Measurements from ENCODE around the gene FAM98B. TPM values are rescaled to one million over a fixed set of nuclear protein-coding genes. Genes with fewer than 3 reads are reported as not detected.

The FAM98B gene
- total and polyA plus RNA-seq, 10 of the 15 experiments (the other 5 are each of a cell fraction or from before 2014, with no cell fraction given) = 1.3 to 36.7 (median 10.9) TPM

DNA sequence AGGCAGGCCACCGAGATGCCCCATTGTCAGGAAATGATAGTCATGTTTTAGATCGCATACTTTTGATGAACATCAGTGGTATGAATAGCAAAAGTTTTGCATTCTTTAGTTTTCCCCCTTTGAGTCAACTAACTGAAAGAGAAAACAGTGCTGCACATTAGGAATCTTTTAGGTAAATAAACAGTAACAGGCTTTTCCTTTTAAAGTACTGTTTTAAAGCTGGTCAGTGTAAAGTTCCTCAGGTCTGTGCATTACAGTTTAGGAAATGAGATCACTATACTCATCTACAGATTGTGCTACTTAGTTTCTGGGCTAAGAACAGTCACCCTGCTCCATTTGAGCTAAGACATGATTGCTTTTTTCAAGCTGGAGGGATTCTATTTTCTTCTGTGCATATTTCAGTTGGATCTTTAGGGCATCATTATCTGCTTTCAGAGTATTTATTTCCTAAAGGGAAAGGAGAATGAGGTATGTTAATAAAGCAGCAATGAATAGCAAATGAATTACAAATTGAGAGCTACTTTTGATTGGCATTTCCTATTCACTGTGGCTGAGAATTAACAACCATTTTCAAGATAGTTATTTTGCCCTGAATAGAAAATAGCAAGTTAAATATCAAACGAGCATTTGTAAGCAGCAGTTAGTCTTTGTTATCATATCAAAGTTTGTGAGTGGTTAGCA lies 36.5 kb downstream of the FAM98B start:
- in situ Hi-C loops (cut with MboI) (no loop called here), intact Hi-C loops (cut with micrococcal nuclease; ENCODE audit: unreplicated experiment) (no loop called here)
- BruUV-seq (replicated peaks) = TSS peak; percentile 22
- H3K9me3 ChIP-seq (replicated peaks; ENCODE audit: control insufficient read depth, insufficient read depth, low read length) = no peaks in the 10 kb centered on the region
- ATAC-seq = no peak
- H2AFZ ChIP-seq (ENCODE audit: control insufficient read depth, low read depth, low read length) = no peak overlapping the region
- H3K79me2 ChIP-seq (ENCODE audit: control insufficient read depth, insufficient read depth, low read length) = no peaks in the 10 kb centered on the region
- TF ChIP-seq ATF7 (IDR thresholded peaks at IDR 0.05; ENCODE audit: low read depth) (no peak), RUNX3 (IDR thresholded peaks at IDR 0.05; ENCODE audit: low read length) (no peak), BHLHE40 (IDR thresholded peaks at IDR 0.05; ENCODE audit: borderline replicate concordance in 1 of 2, low read depth in 2 of 2, low read length in 1 of 2) (no peak), ZNF274 (IDR thresholded peaks at IDR 0.05; ENCODE audit: insufficient read depth, insufficient read length) (no peak)
- no peak overlapping the region for H3K9ac ChIP-seq (ENCODE audit: control insufficient read depth, insufficient read depth, low read length)
- DNase-seq (ENCODE audit: low read depth, low spot score) = no peak
- no peaks in the 10 kb centered on the region for H4K20me1 ChIP-seq (ENCODE audit: control insufficient read depth, insufficient read depth)
- no peaks in the 10 kb centered on the region for H3K27me3 ChIP-seq (replicated peaks in 1 of 2; ENCODE audit: control insufficient read depth in 2 of 2, insufficient read depth in 2 of 2, low read length in 1 of 2)
- no peak overlapping the region for H3K4me3 ChIP-seq
- CTCF ChIA-PET = interaction anchor here (0.8 to 2.6 kb wide), 10 partner anchors 9 to 239 kb away, joined by 3 to 16 read pairs (median 4); no protein-coding TSS in a partner anchor
- no peaks in the 10 kb centered on the region for H3K4me1 ChIP-seq (ENCODE audit: control insufficient read depth, insufficient read depth, low read length)
- RAD21 ChIA-PET (ENCODE audit: unreplicated experiment) = interaction anchor here (1.2 to 1.6 kb wide), 3 partner anchors 50 to 209 kb away, joined by 4 to 6 read pairs (median 5); no protein-coding TSS in a partner anchor
- POLR2A ChIA-PET = interaction anchor here (1.1 kb wide), 1 partner anchor 15 kb away, joined by 3 read pairs; no protein-coding TSS in a partner anchor
- H3K36me3 ChIP-seq (ENCODE audit: control insufficient read depth in 2 of 2, insufficient read depth in 2 of 2, low read length in 1 of 2) = peaks cover 6 to 11% of the 10 kb centered on the region in 2 experiments
- SMC1A ChIA-PET (ENCODE audit: uncharacterized antibody, unreplicated experiment) = interaction anchor here (0.7 to 5.6 kb wide), 12 partner anchors 12 to 214 kb away, joined by 3 to 37 read pairs (median 4); no protein-coding TSS in a partner anchor
- no peak for FAIRE-seq
- H3K4me2 ChIP-seq (ENCODE audit: control insufficient read depth, insufficient read depth) = no peak overlapping the region
- H3K27ac ChIP-seq (ENCODE audit: control insufficient read depth, insufficient read depth) = no peak overlapping the region
- WGBS (ENCODE audit: insufficient coverage, insufficient replicate concordance, low lambda C conversion rate, missing lambda C conversion rate) = 54% methylated on average over 3 of the region's 3 CpGs

DNA sequence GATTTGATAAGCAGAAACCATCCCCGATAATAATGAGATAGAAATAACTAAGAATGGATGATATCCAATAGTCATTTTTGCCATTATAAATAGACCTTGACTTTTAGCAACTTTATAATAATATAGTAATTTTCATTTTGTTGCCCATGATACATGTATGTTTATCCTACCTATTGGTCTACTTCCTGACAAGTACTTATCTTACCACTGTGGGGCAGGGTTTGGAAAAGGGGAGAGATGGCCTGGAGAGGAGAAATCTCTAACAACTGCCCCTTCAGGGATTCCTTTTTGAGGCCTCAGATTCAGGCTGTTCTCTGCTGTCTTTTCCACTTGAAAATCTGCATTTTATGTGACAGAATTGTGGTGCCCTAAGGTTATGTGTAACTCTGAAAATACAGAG lies 42.2 kb downstream of the FAM98B start:
- Histone ChIP-seq H3K27me3 (replicated peaks in 1 of 2; ENCODE audit: control insufficient read depth in 2 of 2, insufficient read depth in 2 of 2, low read length in 1 of 2) (no peaks in the 10 kb centered on the region), H3K4me3 (no peak overlapping the region), H3K9ac (ENCODE audit: control insufficient read depth, insufficient read depth, low read length) (no peak overlapping the region), H3K9me3 (replicated peaks; ENCODE audit: control insufficient read depth, insufficient read depth, low read length) (peaks cover 2% of the 10 kb centered on the region; the same call in 1 of the 3 replicates), H3K4me1 (ENCODE audit: control insufficient read depth, insufficient read depth, low read length) (no peaks in the 10 kb centered on the region), H3K79me2 (ENCODE audit: control insufficient read depth, insufficient read depth, low read length) (no peaks in the 10 kb centered on the region), H3K4me2 (ENCODE audit: control insufficient read depth, insufficient read depth) (no peak overlapping the region), H3K27ac (ENCODE audit: control insufficient read depth, insufficient read depth) (no peak overlapping the region), H3K36me3 (ENCODE audit: control insufficient read depth in 2 of 2, insufficient read depth in 2 of 2, low read length in 1 of 2) (peaks cover 12 to 18% of the 10 kb centered on the region in 2 experiments), H4K20me1 (ENCODE audit: control insufficient read depth, insufficient read depth) (no peaks in the 10 kb centered on the region), H2AFZ (ENCODE audit: control insufficient read depth, low read depth, low read length) (no peak overlapping the region)
- ChIA-PET POLR2A (no interaction called here), CTCF (interaction anchor here (1.0 to 4.0 kb wide), 8 partner anchors 9 to 203 kb away, joined by 3 to 32 read pairs (median 6); no protein-coding TSS in a partner anchor), RAD21 (ENCODE audit: unreplicated experiment) (interaction anchor here (0.8 to 1.0 kb wide), 2 partner anchors 55 to 195 kb away, joined by 3 read pairs; no protein-coding TSS in a partner anchor), SMC1A (ENCODE audit: uncharacterized antibody, unreplicated experiment) (interaction anchor here (1.0 to 5.7 kb wide), 11 partner anchors 14 to 204 kb away, joined by 3 to 31 read pairs (median 4); no protein-coding TSS in a partner anchor)
- FAIRE-seq (no peak), ATAC-seq (no peak), DNase-seq (ENCODE audit: low read depth, low spot score) (no peak)
- in situ Hi-C loops (cut with MboI) (no loop called here), intact Hi-C loops (cut with micrococcal nuclease; ENCODE audit: unreplicated experiment) (no loop called here)
- BruUV-seq (replicated peaks) = no TSS peak
- 97% methylated on average over 1 of the region's 1 CpG for WGBS (ENCODE audit: insufficient coverage, insufficient replicate concordance, low lambda C conversion rate, missing lambda C conversion rate)
- TF ChIP-seq TAF1 (IDR thresholded peaks at IDR 0.05; ENCODE audit: borderline replicate concordance, low read depth, low read length) = no peak
- no peak for TF ChIP-seq HDAC6 (IDR thresholded peaks at IDR 0.05; ENCODE audit: unreplicated experiment)
- TF ChIP-seq BMI1 (IDR thresholded peaks at IDR 0.05; ENCODE audit: borderline replicate concordance) = no peak
- TF ChIP-seq KAT2A (conservative IDR thresholded peaks at IDR 0.05; ENCODE audit: control insufficient read depth, low read depth, low read length) = no peak
- no peak for TF ChIP-seq ETV6 (conservative IDR thresholded peaks at IDR 0.05 in 1 of 2, IDR thresholded peaks at IDR 0.05 in 1 of 2; ENCODE audit: borderline replicate concordance in 1 of 2, low read depth in 1 of 2)
- TF ChIP-seq ZNF274 (IDR thresholded peaks at IDR 0.05; ENCODE audit: insufficient read depth, insufficient read length) = no peak
- TF ChIP-seq, protein P1, sequence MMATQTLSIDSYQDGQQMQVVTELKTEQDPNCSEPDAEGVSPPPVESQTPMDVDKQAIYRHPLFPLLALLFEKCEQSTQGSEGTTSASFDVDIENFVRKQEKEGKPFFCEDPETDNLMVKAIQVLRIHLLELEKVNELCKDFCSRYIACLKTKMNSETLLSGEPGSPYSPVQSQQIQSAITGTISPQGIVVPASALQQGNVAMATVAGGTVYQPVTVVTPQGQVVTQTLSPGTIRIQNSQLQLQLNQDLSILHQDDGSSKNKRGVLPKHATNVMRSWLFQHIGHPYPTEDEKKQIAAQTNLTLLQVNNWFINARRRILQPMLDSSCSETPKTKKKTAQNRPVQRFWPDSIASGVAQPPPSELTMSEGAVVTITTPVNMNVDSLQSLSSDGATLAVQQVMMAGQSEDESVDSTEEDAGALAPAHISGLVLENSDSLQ (IDR thresholded peaks at IDR 0.05) = no peak

All from GM12878 (cell line).